Stimulated activated CD8-positive, alpha-beta memory T cell treated with anti-CD3 and anti-CD28 coated beads, Interleukin-7, amount 100 ng/mL, for 48 hours (primary cell): ENCODE results near the gene PHC3.

ENCODE experiments used
- DNase-seq, 2 donors: peaks; one replicate each; pipeline ENCODE4 v3.0.0-alpha.2; 2020; ENCODE audit warnings: low read depth in 1 of 2; ENCODE audit errors: extremely low read depth in 1 of 2

PHC3 gene

GRCh38 chr3:170047133-170047404 is 134.5 kb downstream of the PHC3 start:
- no peak for DNase-seq

- DNase-seq, result no peak
These were observed 135.0 kb downstream of the PHC3 start for GRCh38 chr3:170046269-170047132.

GRCh38 chr3:170044795-170045244 is 136.7 kb downstream of the PHC3 start:
- DNase-seq, result no peak

- DNase-seq, result no peak
These were observed 137.3 kb downstream of the PHC3 start for GRCh38 chr3:170044271-170044670.

- no peak for DNase-seq
These were observed 138.0 kb downstream of the PHC3 start for GRCh38 chr3:170043506-170043905.

- no peak for DNase-seq
These were observed 141.1 kb downstream of the PHC3 start for GRCh38 chr3:170040418-170040817.

- no peak for DNase-seq
These were observed 143.0 kb downstream of the PHC3 start for GRCh38 chr3:170038434-170039110.
